Naive thymus-derived CD4-positive, alpha-beta T cell (primary cell): ENCODE results near the gene RNF157. TPM values are rescaled to one million over a fixed set of nuclear protein-coding genes. Genes with fewer than 3 reads are reported as not detected.
"Not testable (repeated sequence)": the region's sequence is repeated elsewhere in the genome, so short reads cannot be mapped to it uniquely, and the experiment has no call there.

Source experiments
- ATAC-seq: fragments of 150-1000 bp; cut with Tn5 transposase; 2 replicates; pipeline ENCODE4 v1.10.0; 2021; ENCODE audit warnings: mild to moderate bottlenecking, moderate library complexity
- CTCF ChIA-PET: fragments of 350-600 bp; sonication (Branson Sonifier 250); formaldehyde crosslinking; loops from one replicate; lab custom pipeline; 2021; ENCODE audit warnings: antibody characterized with exemption; lab: Charles Lee
- POLR2A ChIA-PET: fragments of 350-600 bp; sonication (Branson Sonifier 250); formaldehyde crosslinking; loops from one replicate; lab custom pipeline; 2021; ENCODE audit warnings: antibody characterized with exemption, inconsistent platforms; lab: Charles Lee
- DNase-seq, 9 donors: peaks; one replicate each; pipeline versions ENCODE4 v3.0.0 to v3.0.0-alpha.2; 2020 to 2022; ENCODE audit warnings: mixed read lengths in 1 of 9
- H3K27ac ChIP-seq: one replicate; pipeline ENCODE4 v1.7.0; 2013; ENCODE audit warnings: mild to moderate bottlenecking, low read depth, low read length, moderate library complexity
- H3K27me3 ChIP-seq, 2 donors: one replicate each; pipeline ENCODE4 v1.7.0; 2013; ENCODE audit warnings: low read length in 2 of 2, mild to moderate bottlenecking in 2 of 2, moderate library complexity in 2 of 2; ENCODE audit not compliant: control insufficient read depth in 2 of 2, insufficient read depth in 2 of 2
- H3K36me3 ChIP-seq, 3 experiments: 1 replicate in 2 of 3; 2 replicates in 1 of 3; pipeline ENCODE4 v1.7.0; 2013; ENCODE audit warnings: low read length in 3 of 3, mild to moderate bottlenecking in 3 of 3, moderate library complexity in 1 of 3; ENCODE audit not compliant: insufficient read depth in 3 of 3, control insufficient read depth in 2 of 3
- H3K4me1 ChIP-seq, 2 donors: one replicate each; pipeline ENCODE4 v1.7.0; 2013; ENCODE audit warnings: low read length in 2 of 2, mild to moderate bottlenecking in 2 of 2, moderate library complexity in 1 of 2; ENCODE audit not compliant: control insufficient read depth in 2 of 2, insufficient read depth in 2 of 2
- H3K4me3 ChIP-seq: 2 replicates; pipeline ENCODE4 v1.7.0; 2013; ENCODE audit warnings: mild to moderate bottlenecking, low read length
- H3K9me3 ChIP-seq, 3 experiments: 1 replicate in 2 of 3; 2 replicates in 1 of 3; pipeline ENCODE4 v1.7.0; 2013; ENCODE audit warnings: low read length in 3 of 3; ENCODE audit not compliant: control insufficient read depth in 2 of 3
- H3K27ac Mint-ChIP-seq, 9 donors: one replicate each; pipeline ENCODE4 v1.8.0; 2020 to 2022; ENCODE audit warnings: mixed read lengths in 9 of 9, mild to moderate bottlenecking in 8 of 9, moderate library complexity in 5 of 9, inconsistent platforms in 2 of 9
- H3K27me3 Mint-ChIP-seq, 5 donors: one replicate each; pipeline ENCODE4 v1.8.0; 2021 to 2022; ENCODE audit warnings: mixed read lengths in 5 of 5, mild to moderate bottlenecking in 1 of 5
- H3K36me3 Mint-ChIP-seq, 5 donors: one replicate each; pipeline ENCODE4 v1.8.0; 2020 to 2022; ENCODE audit warnings: mixed read lengths in 5 of 5, mild to moderate bottlenecking in 3 of 5, inconsistent platforms in 1 of 5
- H3K4me1 Mint-ChIP-seq, 7 donors: one replicate each; pipeline ENCODE4 v1.8.0; 2020 to 2022; ENCODE audit warnings: mixed read lengths in 7 of 7, mild to moderate bottlenecking in 3 of 7, inconsistent platforms in 1 of 7
- H3K4me3 Mint-ChIP-seq, 10 donors: one replicate each; pipeline ENCODE4 v1.8.0; 2020 to 2022; ENCODE audit warnings: mild to moderate bottlenecking in 10 of 10, mixed read lengths in 10 of 10, moderate library complexity in 6 of 10, inconsistent platforms in 2 of 10
- H3K9me3 Mint-ChIP-seq, 11 donors: one replicate each; pipeline ENCODE4 v1.8.0; 2020 to 2022; ENCODE audit warnings: mixed read lengths in 11 of 11, mild to moderate bottlenecking in 4 of 11, inconsistent platforms in 1 of 11, moderate library complexity in 1 of 11
- intact Hi-C, 2 donors: fragments of 100-400 bp; cut with micrococcal nuclease; formaldehyde crosslinking; loops; one replicate each; pipeline ENCODE4 v1.15.1; 2023
- polyA plus RNA-seq, 2 donors: library from polyadenylated mRNA; unstranded; fragments of 300-500 nt; fragmentation: Illumina TruSeq; gene quantifications; one replicate each; pipeline ENCODE4 v1.2.3, GENCODE V29; 2021
- total RNA-seq, 6 experiments: library from RNA in 5 of 6; stranded (reverse) in 5 of 6; gene quantifications; 1 replicate in 5 of 6; 2 replicates in 1 of 6; pipeline ENCODE4 v1.2.3 and lab custom pipeline; 2021 to 2026

The RNF157 gene
- total and polyA plus RNA-seq, 7 experiments from 2014 or later = 10.4 to 96.3 (median 50.6) TPM

DNA sequence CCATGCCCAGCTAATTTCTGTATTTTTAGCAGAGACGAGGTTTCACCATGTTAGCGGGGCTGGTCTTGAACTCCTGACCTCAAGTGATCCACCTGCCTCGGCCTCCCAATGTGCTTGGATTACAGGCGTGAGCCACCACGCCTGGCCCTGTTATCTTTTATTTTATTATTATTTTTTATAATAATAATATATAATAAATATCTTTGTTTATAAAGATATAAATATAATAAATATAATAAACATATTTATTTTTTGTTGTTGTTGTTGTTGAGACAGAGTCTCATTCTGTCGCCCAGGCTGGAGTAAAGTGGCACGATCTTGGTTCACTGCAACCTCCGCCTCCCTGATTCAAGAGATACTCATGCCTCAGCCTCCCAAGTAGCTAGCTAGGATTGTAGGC lies 7.0 kb upstream of the RNF157 start:
- intact Hi-C loops = no loop called here
- no peaks in the 10 kb centered on the region for H3K9me3 Mint-ChIP-seq
- H3K27ac ChIP-seq = no peak overlapping the region
- no peak overlapping the region for H3K4me3 Mint-ChIP-seq
- peak overlapping the region in 5 of 9 donors; percentile 14 to 96 (median 75) for H3K27ac Mint-ChIP-seq
- CTCF ChIA-PET = interaction anchor here (1.1 to 1.9 kb wide), 5 partner anchors 21 to 124 kb away, joined by 3 to 9 read pairs (median 5); no protein-coding TSS in a partner anchor
- DNase-seq = no peak
- H3K4me3 ChIP-seq = no peak overlapping the region
- POLR2A ChIA-PET = interaction anchor here (1.2 to 10.1 kb wide), 10 partner anchors 10 to 467 kb away, joined by 3 to 375 read pairs (median 6); partner anchors contain the start of gene UBALD2
- H3K27me3 ChIP-seq = no peaks in the 10 kb centered on the region
- no peaks in the 10 kb centered on the region for H3K9me3 ChIP-seq
- H3K4me1 ChIP-seq = peaks cover 23 to 56% of the 10 kb centered on the region in 2 donors
- no peak for ATAC-seq
- H3K27me3 Mint-ChIP-seq = no peaks in the 10 kb centered on the region
- peaks cover 39 to 84% (median 71%) of the 10 kb centered on the region in 7 donors for H3K4me1 Mint-ChIP-seq
- peaks cover 0 to 5% (median 0%) of the 10 kb centered on the region in 5 donors for H3K36me3 Mint-ChIP-seq
- no peaks in the 10 kb centered on the region for H3K36me3 ChIP-seq

GRCh38 chr17:76246080-76247066 lies 6.1 kb upstream of the RNF157 start:
- Histone ChIP-seq H3K4me3 (peak overlapping the region; percentile 8), H3K4me1 (peaks cover 17 to 56% of the 10 kb centered on the region in 2 donors), H3K9me3 (no peaks in the 10 kb centered on the region), H3K36me3 (no peaks in the 10 kb centered on the region), H3K27ac (peak overlapping the region; percentile 61), H3K27me3 (no peaks in the 10 kb centered on the region)
- Mint-ChIP-seq H3K9me3 (peaks cover 0 to 1% (median 0%) of the 10 kb centered on the region in 11 donors), H3K27ac (peak overlapping the region; percentile 84 to 96 (median 92)), H3K27me3 (no peaks in the 10 kb centered on the region), H3K4me1 (peaks cover 34 to 84% (median 68%) of the 10 kb centered on the region in 7 donors), H3K4me3 (peak overlapping the region; percentile 60 to 84 (median 75)), H3K36me3 (peaks cover 0 to 5% (median 0%) of the 10 kb centered on the region in 5 donors)
- POLR2A ChIA-PET = interaction anchor here (0.6 to 10.1 kb wide), 20 partner anchors 9 to 466 kb away, joined by 3 to 375 read pairs (median 5); partner anchors contain the start of genes FOXJ1 and UBALD2
- peak; percentile 92 for ATAC-seq
- CTCF ChIA-PET = interaction anchor here (0.6 to 1.9 kb wide), 12 partner anchors 10 to 223 kb away, joined by 3 to 15 read pairs (median 4); no protein-coding TSS in a partner anchor
- DNase-seq = peak in 7 of 9 donors; percentile 43 to 75 (median 52)
- intact Hi-C loops = loop anchor here (1.0 kb wide), 3 partner anchors 18 to 54 kb away; partner anchors contain the start of gene UBALD2 (in 1 of the 2)

- not testable (repeated sequence) for H3K27me3 ChIP-seq, H3K9me3 Mint-ChIP-seq, ATAC-seq, DNase-seq, H3K9me3 ChIP-seq, H3K36me3 Mint-ChIP-seq, H3K27me3 Mint-ChIP-seq, H3K4me3 ChIP-seq, H3K36me3 ChIP-seq
- Mint-ChIP-seq H3K4me3 (peak overlapping the region in 9 of 10 donors; percentile 12 to 96 (median 56)), H3K4me1 (peaks cover 36 to 78% (median 69%) of the 10 kb centered on the region in 7 donors), H3K27ac (peak overlapping the region; percentile 62 to 96 (median 89))
- intact Hi-C loops = loop anchor here in 1 of 2 donors (1.0 kb wide), 1 partner anchor 8 kb away; no protein-coding TSS in a partner anchor
- CTCF ChIA-PET = interaction anchor here (0.9 kb wide), 1 partner anchor 43 kb away, joined by 3 read pairs; no protein-coding TSS in a partner anchor
- H3K27ac ChIP-seq = peak overlapping the region; percentile 20
- H3K4me1 ChIP-seq = peaks cover 22 to 56% of the 10 kb centered on the region in 2 donors
- POLR2A ChIA-PET = interaction anchor here (0.8 to 10.1 kb wide), 8 partner anchors 11 to 64 kb away, joined by 3 to 375 read pairs (median 6); partner anchors contain the start of gene UBALD2
Observed at GRCh38 chr17:76244721-76245120, 4.4 kb upstream of the RNF157 start.

DNA sequence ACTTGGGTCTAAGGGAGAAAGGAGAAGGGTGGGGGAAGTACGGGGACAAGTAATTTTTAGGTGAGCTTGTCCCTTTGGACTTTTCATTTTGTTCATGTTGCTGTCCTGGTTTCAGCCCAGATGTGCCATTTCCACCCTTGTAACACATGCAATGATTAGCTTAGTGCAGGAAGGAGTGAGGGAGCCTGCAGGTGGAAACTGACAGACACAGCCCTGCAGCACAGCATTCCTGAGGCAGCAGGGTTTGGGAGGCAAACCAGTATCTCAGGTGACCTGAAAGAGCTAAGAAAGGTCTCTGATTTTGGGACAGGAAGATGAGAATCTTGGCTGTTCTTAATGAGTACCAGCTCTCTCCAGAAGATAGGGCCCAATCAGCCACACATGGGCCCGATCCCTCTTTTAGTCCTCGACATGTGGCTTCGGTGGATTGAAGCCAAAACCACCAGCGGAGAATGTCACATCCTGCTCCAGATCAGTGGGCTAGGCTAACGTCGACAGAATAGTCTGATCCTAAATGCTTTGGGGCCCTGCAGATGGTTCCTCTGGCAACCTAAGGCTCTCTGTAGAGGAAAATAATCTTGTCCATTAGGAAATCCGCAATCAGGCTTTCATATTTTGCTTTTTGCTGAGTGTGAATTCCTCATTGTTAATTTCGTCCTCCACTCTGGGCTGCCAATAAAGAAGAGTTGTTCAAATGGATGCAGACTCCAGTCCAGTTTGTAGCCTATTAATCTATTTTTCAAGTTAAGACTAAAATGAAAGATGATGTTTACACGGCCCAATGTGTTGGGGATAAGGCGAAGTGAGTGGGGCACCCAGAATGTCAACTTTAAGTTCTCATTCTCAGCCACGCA lies 3.8 kb upstream of the RNF157 start:
- ChIA-PET CTCF (interaction anchor here (0.9 to 1.7 kb wide), 6 partner anchors 23 to 62 kb away, joined by 3 to 7 read pairs (median 4); no protein-coding TSS in a partner anchor), POLR2A (interaction anchor here (0.8 to 10.1 kb wide), 14 partner anchors 8 to 110 kb away, joined by 3 to 375 read pairs (median 6); partner anchors contain the start of gene UBALD2)
- H3K36me3 ChIP-seq = no peaks in the 10 kb centered on the region
- peaks cover 0 to 4% (median 0%) of the 10 kb centered on the region in 5 donors for H3K27me3 Mint-ChIP-seq
- H3K4me3 Mint-ChIP-seq = peak overlapping the region; percentile 23 to 96 (median 60)
- H3K9me3 ChIP-seq = no peaks in the 10 kb centered on the region
- H3K4me3 ChIP-seq = no peak overlapping the region
- peak overlapping the region; percentile 20 for H3K27ac ChIP-seq
- ATAC-seq = no peak
- peaks cover 0 to 1% (median 0%) of the 10 kb centered on the region in 11 donors for H3K9me3 Mint-ChIP-seq
- H3K36me3 Mint-ChIP-seq = peaks cover 0 to 10% (median 0%) of the 10 kb centered on the region in 5 donors
- no peaks in the 10 kb centered on the region for H3K27me3 ChIP-seq
- H3K27ac Mint-ChIP-seq = peak overlapping the region; percentile 62 to 93 (median 87)
- intact Hi-C loops = loop anchor here in 1 of 2 donors (1.0 kb wide), 1 partner anchor 8 kb away; no protein-coding TSS in a partner anchor
- H3K4me1 Mint-ChIP-seq = peaks cover 39 to 80% (median 72%) of the 10 kb centered on the region in 7 donors
- H3K4me1 ChIP-seq = peaks cover 22 to 56% of the 10 kb centered on the region in 2 donors
- DNase-seq = peak in 4 of 9 donors; percentile 21 to 34 (median 30)

- ATAC-seq (no peak), DNase-seq (no peak)
- Histone ChIP-seq H3K4me3 (no peak overlapping the region), H3K27me3 (no peaks in the 10 kb centered on the region), H3K36me3 (no peaks in the 10 kb centered on the region), H3K9me3 (no peaks in the 10 kb centered on the region), H3K4me1 (peaks cover 21 to 60% of the 10 kb centered on the region in 2 donors), H3K27ac (no peak overlapping the region)
- Mint-ChIP-seq H3K4me1 (peaks cover 37 to 86% (median 78%) of the 10 kb centered on the region in 7 donors), H3K27ac (peak overlapping the region in 8 of 9 donors; percentile 54 to 96 (median 92)), H3K9me3 (peaks cover 0 to 2% (median 0%) of the 10 kb centered on the region in 11 donors), H3K36me3 (peaks cover 0 to 25% (median under 1%) of the 10 kb centered on the region in 5 donors), H3K4me3 (peak overlapping the region; percentile 86 to 97 (median 94)), H3K27me3 (peaks cover 0 to 4% (median 0%) of the 10 kb centered on the region in 5 donors)
- POLR2A ChIA-PET = interaction anchor here (1.0 to 10.1 kb wide), 8 partner anchors 9 to 97 kb away, joined by 3 to 375 read pairs (median 4); partner anchors contain the start of gene UBALD2
- intact Hi-C loops = no loop called here
- CTCF ChIA-PET = interaction anchor here (0.6 to 1.0 kb wide), 5 partner anchors 20 to 953 kb away, joined by 3 to 4 read pairs (median 3); partner anchors contain the start of gene SLC25A19
Observed at GRCh38 chr17:76241691-76242255, 1.5 kb upstream of the RNF157 start.
